ENCODE measurements around the gene FOS. TPM values are rescaled to one million over a fixed set of nuclear protein-coding genes. Genes with fewer than 3 reads are reported as not detected.

The FOS gene
- total RNA-seq, 1 donor from 2014 or later = 884 TPM

DNA sequence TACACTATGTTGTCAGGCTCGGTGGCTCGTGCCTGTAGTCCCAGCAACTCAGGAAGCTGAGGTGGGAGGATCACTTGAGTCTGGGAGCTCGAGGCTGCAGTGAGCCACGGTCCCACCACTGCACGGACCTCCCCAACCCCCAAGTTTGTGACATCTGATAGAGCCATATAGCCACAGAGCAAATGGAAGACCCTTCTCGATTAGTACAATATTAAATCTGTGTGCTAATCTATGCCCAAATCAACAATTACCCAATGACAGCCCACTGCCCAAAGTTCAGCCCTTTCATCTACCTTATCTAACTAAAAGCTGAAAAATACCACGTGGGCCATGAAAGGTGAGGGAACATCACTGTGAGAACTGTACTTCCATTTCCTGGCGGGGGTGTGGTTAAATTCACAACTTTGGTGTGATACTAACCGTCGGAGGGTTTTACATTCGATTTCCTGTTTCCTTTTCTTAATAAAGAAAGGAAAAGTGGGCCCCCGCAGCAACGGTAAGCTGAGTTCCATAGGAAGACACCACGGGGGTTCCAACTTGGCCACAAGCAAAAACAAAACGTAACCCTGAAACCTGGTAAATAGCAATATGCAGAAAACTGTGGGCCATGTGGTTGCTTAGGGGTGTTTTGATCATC lies 31.2 kb upstream of the FOS start:
- Histone ChIP-seq H3K4me3 (no peak overlapping the region), H3K36me3 (no peaks in the 10 kb centered on the region), H3K27me3 (no peaks in the 10 kb centered on the region), H3K27ac (no peak overlapping the region), H3K4me1 (peaks cover 3% of the 10 kb centered on the region), H3K9me3 (no peaks in the 10 kb centered on the region)
- intact Hi-C loops (cut with DNase I) = no loop called here
- no peak for DNase-seq (ENCODE audit: extremely low spot score in 2 of 2)
- no peak for TF ChIP-seq POLR2AphosphoS5 (IDR thresholded peaks at IDR 0.05; ENCODE audit: insufficient read depth in 1 of 2, low read depth in 1 of 2)
- no peak for TF ChIP-seq POLR2A (IDR thresholded peaks at IDR 0.05)
- TF ChIP-seq, protein P1, sequence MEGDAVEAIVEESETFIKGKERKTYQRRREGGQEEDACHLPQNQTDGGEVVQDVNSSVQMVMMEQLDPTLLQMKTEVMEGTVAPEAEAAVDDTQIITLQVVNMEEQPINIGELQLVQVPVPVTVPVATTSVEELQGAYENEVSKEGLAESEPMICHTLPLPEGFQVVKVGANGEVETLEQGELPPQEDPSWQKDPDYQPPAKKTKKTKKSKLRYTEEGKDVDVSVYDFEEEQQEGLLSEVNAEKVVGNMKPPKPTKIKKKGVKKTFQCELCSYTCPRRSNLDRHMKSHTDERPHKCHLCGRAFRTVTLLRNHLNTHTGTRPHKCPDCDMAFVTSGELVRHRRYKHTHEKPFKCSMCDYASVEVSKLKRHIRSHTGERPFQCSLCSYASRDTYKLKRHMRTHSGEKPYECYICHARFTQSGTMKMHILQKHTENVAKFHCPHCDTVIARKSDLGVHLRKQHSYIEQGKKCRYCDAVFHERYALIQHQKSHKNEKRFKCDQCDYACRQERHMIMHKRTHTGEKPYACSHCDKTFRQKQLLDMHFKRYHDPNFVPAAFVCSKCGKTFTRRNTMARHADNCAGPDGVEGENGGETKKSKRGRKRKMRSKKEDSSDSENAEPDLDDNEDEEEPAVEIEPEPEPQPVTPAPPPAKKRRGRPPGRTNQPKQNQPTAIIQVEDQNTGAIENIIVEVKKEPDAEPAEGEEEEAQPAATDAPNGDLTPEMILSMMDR (IDR thresholded peaks at IDR 0.05) = no peak

DNA sequence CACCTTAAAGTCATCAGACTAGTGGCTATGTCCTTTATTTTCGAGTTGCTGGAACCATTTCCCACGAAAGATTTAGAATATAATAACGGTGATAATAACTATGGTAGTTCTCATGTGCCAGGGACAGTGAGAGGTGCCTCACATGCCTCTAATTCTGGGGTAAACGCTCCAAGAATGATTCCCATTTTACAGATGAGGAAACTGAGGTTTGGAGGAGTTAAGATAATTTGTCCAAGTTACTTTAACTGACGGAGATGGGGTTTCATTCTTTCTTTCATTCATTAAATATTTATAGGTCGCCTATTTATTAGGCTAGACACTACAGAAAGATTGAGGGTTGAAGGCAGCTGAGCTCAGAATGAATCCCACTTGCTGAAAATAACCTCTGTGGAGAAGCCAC lies 30.7 kb upstream of the FOS start:
- Histone ChIP-seq H3K27ac (no peak overlapping the region), H3K4me3 (no peak overlapping the region), H3K9me3 (no peaks in the 10 kb centered on the region), H3K36me3 (no peaks in the 10 kb centered on the region), H3K27me3 (no peaks in the 10 kb centered on the region), H3K4me1 (peaks cover 8% of the 10 kb centered on the region)
- no peak for DNase-seq (ENCODE audit: extremely low spot score in 2 of 2)
- intact Hi-C loops (cut with DNase I) = no loop called here
- TF ChIP-seq, protein P1 (IDR thresholded peaks at IDR 0.05) = no peak
- TF ChIP-seq POLR2AphosphoS5 (IDR thresholded peaks at IDR 0.05; ENCODE audit: insufficient read depth in 1 of 2, low read depth in 1 of 2) (no peak), POLR2A (IDR thresholded peaks at IDR 0.05) (no peak)

DNA sequence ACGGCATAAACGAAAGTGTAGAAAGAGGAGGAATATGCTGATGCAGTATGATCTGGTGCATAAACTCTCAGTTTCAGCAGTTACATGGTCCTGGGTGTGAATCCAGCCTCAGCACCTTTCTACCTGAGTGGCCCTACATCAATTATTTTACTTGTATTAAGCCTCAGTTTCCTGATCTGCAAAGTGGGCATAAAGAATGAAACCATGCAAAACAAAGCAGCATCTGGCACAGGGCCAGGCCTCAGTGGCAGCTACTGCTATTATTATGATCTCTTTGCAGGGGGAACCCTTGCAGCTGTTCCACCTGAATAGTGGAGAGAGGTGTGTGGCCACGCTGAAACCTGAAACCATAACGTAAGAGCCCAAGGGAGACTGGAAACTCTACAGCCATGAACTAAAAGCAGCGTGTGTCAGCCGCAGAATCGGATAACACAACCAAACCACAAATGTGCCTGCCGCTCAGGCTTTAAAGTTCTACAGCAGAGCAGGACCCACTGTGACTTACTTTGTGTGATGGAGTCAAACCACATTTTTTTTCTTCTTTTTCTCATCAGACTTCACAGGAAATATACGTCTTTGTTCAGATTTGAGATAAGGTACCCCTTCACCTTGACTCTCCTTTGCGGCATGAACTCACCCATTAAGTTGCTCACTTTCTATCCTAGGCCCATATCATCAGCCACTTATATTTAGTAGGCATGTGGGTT lies 29.2 kb upstream of the FOS start:
- H3K4me3 ChIP-seq = no peak overlapping the region
- TF ChIP-seq POLR2AphosphoS5 (IDR thresholded peaks at IDR 0.05; ENCODE audit: insufficient read depth in 1 of 2, low read depth in 1 of 2) (no peak), POLR2A (IDR thresholded peaks at IDR 0.05) (no peak)
- TF ChIP-seq, protein P1 (IDR thresholded peaks at IDR 0.05) = no peak
- H3K27me3 ChIP-seq = no peaks in the 10 kb centered on the region
- no peaks in the 10 kb centered on the region for H3K36me3 ChIP-seq
- no peak overlapping the region for H3K27ac ChIP-seq
- peaks cover 17% of the 10 kb centered on the region for H3K4me1 ChIP-seq
- H3K9me3 ChIP-seq = no peaks in the 10 kb centered on the region
- intact Hi-C loops (cut with DNase I) = no loop called here
- no peak for DNase-seq (ENCODE audit: extremely low spot score in 2 of 2)

DNA sequence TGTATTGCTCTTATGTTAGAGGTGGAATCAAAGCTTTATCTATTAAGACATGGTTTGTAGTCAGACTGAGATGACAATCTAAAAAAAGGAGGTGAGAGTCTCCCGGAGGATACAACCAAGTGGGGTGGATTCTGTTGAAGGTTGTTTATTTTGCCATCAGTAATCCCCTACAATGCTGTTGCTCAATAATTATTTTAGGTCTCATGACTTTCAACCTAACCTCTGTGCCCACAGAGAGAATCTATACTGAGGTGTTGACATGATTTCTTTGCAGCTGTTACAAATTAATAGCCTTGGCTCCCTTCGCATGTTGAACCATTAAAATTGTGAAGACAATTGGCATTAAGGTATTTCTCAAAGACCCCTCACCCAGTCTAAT lies 28.7 kb upstream of the FOS start:
- H3K4me3 ChIP-seq = no peak overlapping the region
- H3K36me3 ChIP-seq = no peaks in the 10 kb centered on the region
- H3K27ac ChIP-seq = no peak overlapping the region
- TF ChIP-seq POLR2A (IDR thresholded peaks at IDR 0.05) (no peak), POLR2AphosphoS5 (IDR thresholded peaks at IDR 0.05; ENCODE audit: insufficient read depth in 1 of 2, low read depth in 1 of 2) (no peak)
- TF ChIP-seq, protein P1 (IDR thresholded peaks at IDR 0.05) = no peak
- DNase-seq (ENCODE audit: extremely low spot score in 2 of 2) = no peak
- intact Hi-C loops (cut with DNase I) = no loop called here
- no peaks in the 10 kb centered on the region for H3K27me3 ChIP-seq
- peaks cover 17% of the 10 kb centered on the region for H3K4me1 ChIP-seq
- H3K9me3 ChIP-seq = no peaks in the 10 kb centered on the region

DNA sequence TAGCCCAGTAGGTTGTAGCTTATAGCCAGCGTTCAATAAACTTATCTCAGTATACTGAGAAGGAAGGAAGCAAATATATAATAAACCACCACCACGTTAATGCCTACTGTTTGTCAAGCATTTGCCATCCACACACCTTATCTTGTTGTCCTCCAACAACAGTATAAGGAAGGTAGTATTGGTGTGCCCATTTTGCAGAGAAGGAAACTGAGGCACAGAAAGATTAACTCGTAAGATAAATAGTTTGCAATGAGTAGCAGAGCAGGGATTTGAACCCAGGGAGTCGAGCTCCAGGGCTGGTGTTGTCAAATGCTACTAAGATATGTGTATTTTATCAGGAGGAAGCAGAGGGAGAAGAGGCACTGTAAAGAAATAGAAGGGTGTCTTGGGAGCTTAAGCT lies 27.8 kb upstream of the FOS start:
- Histone ChIP-seq H3K36me3 (no peaks in the 10 kb centered on the region), H3K4me1 (peaks cover 21% of the 10 kb centered on the region), H3K4me3 (no peak overlapping the region), H3K9me3 (no peaks in the 10 kb centered on the region), H3K27ac (no peak overlapping the region), H3K27me3 (no peaks in the 10 kb centered on the region)
- TF ChIP-seq, protein P1 (IDR thresholded peaks at IDR 0.05) = no peak
- TF ChIP-seq POLR2AphosphoS5 (IDR thresholded peaks at IDR 0.05; ENCODE audit: insufficient read depth in 1 of 2, low read depth in 1 of 2) = no peak
- no peak for TF ChIP-seq POLR2A (IDR thresholded peaks at IDR 0.05)
- no peak for DNase-seq (ENCODE audit: extremely low spot score in 2 of 2)
- intact Hi-C loops (cut with DNase I) = no loop called here
